Upper lobe of left lung (tissue), 4 donors: Measurements from ENCODE around the gene HHLA2.

Source experiments
- POLR2AphosphoS5 ChIP-seq, 2 donors: sonication (generic); formaldehyde crosslinking; IDR thresholded peaks; one replicate each; pipeline ENCODE4 v1.5.1; 2017; ENCODE audit warnings: antibody characterized with exemption in 2 of 2
- TF ChIP-seq, protein P1 (sequence below), 6 experiments: fragments of 450-650 bp in 4 of 6; fragments of 200-600 bp in 2 of 6; sonication (generic) in 2 of 6; IDR thresholded peaks; one replicate each; pipeline ENCODE4 v1.5.1; 2016 to 2019; ENCODE audit warnings: antibody characterized with exemption in 6 of 6

DNA sequence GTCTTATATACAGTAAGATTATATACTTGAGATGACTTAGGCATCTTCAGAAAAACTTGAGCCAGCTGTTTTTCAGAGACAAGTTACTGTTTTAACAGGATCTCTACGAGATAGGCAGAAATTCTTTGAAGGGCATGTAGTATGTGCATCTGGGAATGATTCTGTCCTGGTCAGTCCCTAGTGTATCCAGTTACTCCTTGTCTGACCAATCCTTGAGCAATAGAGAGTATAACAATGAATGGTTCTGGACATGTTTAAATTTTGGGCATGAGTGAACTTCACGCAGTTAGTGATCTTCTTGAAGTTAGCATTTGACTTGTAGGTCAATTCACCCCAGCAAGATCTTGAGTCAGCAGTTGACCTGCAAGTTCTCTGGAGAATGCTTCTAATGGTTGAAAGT is 24.7 kb upstream of the HHLA2 start:
- TF ChIP-seq, protein P1, sequence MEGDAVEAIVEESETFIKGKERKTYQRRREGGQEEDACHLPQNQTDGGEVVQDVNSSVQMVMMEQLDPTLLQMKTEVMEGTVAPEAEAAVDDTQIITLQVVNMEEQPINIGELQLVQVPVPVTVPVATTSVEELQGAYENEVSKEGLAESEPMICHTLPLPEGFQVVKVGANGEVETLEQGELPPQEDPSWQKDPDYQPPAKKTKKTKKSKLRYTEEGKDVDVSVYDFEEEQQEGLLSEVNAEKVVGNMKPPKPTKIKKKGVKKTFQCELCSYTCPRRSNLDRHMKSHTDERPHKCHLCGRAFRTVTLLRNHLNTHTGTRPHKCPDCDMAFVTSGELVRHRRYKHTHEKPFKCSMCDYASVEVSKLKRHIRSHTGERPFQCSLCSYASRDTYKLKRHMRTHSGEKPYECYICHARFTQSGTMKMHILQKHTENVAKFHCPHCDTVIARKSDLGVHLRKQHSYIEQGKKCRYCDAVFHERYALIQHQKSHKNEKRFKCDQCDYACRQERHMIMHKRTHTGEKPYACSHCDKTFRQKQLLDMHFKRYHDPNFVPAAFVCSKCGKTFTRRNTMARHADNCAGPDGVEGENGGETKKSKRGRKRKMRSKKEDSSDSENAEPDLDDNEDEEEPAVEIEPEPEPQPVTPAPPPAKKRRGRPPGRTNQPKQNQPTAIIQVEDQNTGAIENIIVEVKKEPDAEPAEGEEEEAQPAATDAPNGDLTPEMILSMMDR (IDR thresholded peaks at IDR 0.05) = no peak
- TF ChIP-seq POLR2AphosphoS5 (IDR thresholded peaks at IDR 0.05) = no peak
